OCI-LY1 (cell line): ENCODE results near the gene MYH14.

Experiments used
- EZH2 ChIP-seq: fragments of 200-600 bp; sonication (generic), shearing (Covaris generic); IDR thresholded peaks from 2 replicates; pipeline ENCODE4 v1.8.0; 2017; ENCODE audit warnings: borderline replicate concordance, mixed run types, mild to moderate bottlenecking, antibody characterized with exemption, low read length, moderate library complexity, mixed read lengths
- TF ChIP-seq, protein P1 (sequence below): fragments of 200-600 bp; sonication (generic), shearing (Covaris generic); IDR thresholded peaks from 2 replicates; pipeline ENCODE4 v1.5.1; 2017; ENCODE audit warnings: mild to moderate bottlenecking, antibody characterized with exemption, low read length, moderate library complexity, mixed read lengths

- TF ChIP-seq, protein P1, sequence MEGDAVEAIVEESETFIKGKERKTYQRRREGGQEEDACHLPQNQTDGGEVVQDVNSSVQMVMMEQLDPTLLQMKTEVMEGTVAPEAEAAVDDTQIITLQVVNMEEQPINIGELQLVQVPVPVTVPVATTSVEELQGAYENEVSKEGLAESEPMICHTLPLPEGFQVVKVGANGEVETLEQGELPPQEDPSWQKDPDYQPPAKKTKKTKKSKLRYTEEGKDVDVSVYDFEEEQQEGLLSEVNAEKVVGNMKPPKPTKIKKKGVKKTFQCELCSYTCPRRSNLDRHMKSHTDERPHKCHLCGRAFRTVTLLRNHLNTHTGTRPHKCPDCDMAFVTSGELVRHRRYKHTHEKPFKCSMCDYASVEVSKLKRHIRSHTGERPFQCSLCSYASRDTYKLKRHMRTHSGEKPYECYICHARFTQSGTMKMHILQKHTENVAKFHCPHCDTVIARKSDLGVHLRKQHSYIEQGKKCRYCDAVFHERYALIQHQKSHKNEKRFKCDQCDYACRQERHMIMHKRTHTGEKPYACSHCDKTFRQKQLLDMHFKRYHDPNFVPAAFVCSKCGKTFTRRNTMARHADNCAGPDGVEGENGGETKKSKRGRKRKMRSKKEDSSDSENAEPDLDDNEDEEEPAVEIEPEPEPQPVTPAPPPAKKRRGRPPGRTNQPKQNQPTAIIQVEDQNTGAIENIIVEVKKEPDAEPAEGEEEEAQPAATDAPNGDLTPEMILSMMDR = no peak
- no peak for TF ChIP-seq EZH2
These were observed 124.9 kb downstream of the MYH14 start for GRCh38 chr19:50328224-50328872.
